ENCODE results near the gene SEMA3F.

DNA sequence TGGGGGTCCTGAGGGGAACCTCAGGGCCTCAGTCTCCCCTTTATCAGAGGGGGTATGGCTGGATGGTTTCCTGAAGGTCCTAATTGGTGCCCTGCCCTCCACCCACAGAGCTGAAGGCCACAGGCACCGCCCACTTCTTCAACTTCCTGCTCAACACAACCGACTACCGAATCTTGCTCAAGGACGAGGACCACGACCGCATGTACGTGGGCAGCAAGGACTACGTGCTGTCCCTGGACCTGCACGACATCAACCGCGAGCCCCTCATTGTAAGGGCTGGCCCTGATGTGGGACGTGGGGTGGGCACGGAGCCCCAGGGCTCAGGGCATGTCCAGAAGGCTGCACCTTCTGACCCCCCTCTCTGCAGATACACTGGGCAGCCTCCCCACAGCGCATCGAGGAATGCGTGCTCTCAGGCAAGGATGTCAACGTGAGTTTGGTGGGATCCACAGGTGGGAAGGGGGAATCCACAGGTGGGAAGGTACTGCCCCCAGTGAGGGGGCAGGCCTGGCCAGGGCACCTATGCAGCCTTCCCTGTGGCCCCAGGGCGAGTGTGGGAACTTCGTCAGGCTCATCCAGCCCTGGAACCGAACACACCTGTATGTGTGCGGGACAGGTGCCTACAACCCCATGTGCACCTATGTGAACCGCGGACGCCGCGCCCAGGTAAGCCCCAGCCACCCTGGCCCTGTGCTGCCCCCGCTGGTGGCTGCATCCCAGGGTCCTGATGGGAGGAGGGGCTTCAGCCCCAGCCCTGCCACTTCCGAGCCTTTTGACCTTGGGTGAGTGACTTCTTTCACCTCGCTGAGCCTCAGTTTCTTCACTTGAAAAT is 18.8 kb downstream of the SEMA3F start:
- TF ChIP-seq, protein P1, sequence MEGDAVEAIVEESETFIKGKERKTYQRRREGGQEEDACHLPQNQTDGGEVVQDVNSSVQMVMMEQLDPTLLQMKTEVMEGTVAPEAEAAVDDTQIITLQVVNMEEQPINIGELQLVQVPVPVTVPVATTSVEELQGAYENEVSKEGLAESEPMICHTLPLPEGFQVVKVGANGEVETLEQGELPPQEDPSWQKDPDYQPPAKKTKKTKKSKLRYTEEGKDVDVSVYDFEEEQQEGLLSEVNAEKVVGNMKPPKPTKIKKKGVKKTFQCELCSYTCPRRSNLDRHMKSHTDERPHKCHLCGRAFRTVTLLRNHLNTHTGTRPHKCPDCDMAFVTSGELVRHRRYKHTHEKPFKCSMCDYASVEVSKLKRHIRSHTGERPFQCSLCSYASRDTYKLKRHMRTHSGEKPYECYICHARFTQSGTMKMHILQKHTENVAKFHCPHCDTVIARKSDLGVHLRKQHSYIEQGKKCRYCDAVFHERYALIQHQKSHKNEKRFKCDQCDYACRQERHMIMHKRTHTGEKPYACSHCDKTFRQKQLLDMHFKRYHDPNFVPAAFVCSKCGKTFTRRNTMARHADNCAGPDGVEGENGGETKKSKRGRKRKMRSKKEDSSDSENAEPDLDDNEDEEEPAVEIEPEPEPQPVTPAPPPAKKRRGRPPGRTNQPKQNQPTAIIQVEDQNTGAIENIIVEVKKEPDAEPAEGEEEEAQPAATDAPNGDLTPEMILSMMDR (conservative IDR thresholded peaks at IDR 0.05; ENCODE audit: low read depth, low read length), result no peak
- no peak for TF ChIP-seq EZH2 (IDR thresholded peaks at IDR 0.05; ENCODE audit: borderline replicate concordance, low read depth, low read length, poor library complexity, severe bottlenecking)

Data from A673 (cell line).